A172 (cell line): Measurements from ENCODE around the gene SPEG. TPM values are rescaled to one million over a fixed set of nuclear protein-coding genes. Genes with fewer than 3 reads are reported as not detected.

Experiments used
- DNase-seq: peaks from one replicate; pipeline ENCODE4 v3.0.0-alpha.2; 2015; ENCODE audit warnings: low spot score
- total RNA-seq: library from RNA; depleted of rRNA; stranded (reverse); fragments of >200 nt; shearing (Covaris generic); gene quantifications from 2 replicates; pipeline ENCODE4 v1.2.3, GENCODE V29; 2014

Gene SPEG
- total RNA-seq, 1 experiment from 2014 or later, result 30.0 TPM

DNA sequence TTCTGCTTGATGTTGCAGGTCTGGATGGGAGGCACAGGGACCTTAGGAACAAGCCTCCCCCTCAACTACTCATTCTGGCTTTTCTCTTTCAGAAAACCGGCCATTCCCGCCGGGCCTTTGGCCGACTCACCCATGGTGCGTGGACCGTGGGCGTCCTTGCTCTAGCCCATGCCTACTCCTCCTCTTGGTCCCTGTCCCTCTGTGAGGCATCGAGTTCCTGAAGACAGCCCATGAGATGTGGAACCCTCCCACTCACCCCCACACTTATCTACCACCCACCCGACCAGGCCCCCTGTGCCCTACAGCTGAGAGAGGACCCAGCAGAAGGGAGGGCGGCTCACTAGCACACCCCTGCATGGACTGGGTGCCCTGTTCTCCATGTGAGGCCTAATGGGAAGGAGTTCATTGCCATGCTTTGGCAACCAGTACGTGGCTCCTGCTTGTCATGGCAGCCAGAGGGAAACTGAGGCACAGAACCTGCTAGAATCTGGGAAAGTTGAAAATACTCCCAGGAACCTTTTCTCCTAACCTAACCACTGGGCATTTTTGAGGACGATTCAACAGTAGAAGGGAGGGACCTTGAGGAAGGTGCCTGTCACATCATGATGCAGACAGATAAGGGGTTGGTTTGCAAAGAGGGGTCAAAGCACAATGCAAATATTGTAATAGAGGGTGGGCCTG lies 8.5 kb downstream of the SPEG start:
- no peak for DNase-seq

DNA sequence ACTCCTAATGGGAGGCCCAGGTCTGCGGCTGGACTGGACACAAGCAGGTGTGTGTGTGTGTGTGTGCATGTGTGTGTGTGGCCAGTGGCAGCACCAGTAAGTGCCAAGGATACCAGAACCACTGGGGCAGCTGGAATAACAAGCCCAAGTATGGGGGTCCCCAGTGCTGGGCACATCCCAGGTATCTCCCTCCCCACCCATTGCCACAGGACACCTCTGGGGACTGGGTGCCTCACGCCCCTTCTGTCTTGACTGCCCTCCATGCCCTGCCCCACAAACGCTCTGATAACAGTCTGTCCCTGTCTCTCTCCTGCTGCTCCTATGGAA lies 9.0 kb downstream of the SPEG start:
- DNase-seq, result no peak

- DNase-seq, result no peak
These were observed 10.0 kb downstream of the SPEG start for GRCh38 chr2:219444566-219445091.

DNA sequence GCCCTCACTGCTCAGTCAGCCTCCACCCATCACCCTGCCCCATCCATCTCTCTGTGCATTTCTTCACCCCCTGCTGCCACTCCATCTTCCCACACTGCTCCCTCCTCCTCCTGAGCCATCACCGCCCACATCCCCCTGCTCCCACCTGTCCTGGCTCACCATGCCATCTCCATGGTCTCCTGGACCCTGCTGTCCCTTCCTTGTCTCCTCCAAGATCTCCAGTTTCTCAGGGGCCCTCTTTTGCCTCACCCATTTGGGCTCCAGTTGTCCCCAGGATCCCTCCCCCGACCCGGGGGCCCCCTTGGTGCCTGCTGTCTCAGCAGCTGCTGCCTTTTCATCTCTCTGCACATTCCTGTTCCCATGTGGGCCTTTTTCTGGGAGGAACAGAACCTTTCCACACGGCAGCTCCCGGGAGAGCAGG lies 10.6 kb downstream of the SPEG start:
- DNase-seq, result no peak

GRCh38 chr2:219446101-219446504 lies 11.5 kb downstream of the SPEG start:
- DNase-seq, result peak; percentile 67

DNA sequence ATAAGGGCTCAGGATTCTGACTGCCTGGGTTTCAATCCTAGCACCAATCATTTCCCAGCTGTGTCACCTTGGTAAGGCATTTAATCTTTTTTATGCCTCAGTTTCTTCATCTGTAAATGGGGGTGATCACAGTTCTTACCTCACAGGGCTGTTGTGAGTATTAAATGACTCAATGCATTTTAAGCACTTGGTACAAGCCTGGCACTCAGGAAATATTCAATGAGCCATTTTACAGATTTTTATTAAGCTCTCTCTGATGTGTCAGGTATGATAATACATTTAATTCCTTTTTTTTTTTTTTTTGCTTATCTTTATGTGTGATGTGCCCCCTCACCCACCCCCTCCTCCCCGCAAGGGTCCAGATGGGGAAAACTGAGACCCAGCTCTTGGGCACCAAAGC lies 12.0 kb downstream of the SPEG start:
- DNase-seq, result no peak

GRCh38 chr2:219447242-219448098 lies 12.8 kb downstream of the SPEG start:
- DNase-seq, result no peak

DNA sequence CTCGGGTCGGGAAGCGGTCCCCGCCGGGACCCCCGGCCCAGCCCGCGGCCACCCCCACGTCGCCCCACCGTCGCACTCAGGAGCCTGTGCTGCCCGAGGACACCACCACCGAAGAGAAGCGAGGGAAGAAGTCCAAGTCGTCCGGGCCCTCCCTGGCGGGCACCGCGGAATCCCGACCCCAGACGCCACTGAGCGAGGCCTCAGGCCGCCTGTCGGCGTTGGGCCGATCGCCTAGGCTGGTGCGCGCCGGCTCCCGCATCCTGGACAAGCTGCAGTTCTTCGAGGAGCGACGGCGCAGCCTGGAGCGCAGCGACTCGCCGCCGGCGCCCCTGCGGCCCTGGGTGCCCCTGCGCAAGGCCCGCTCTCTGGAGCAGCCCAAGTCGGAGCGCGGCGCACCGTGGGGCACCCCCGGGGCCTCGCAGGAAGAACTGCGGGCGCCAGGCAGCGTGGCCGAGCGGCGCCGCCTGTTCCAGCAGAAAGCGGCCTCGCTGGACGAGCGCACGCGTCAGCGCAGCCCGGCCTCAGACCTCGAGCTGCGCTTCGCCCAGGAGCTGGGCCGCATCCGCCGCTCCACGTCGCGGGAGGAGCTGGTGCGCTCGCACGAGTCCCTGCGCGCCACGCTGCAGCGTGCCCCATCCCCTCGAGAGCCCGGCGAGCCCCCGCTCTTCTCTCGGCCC lies 13.6 kb downstream of the SPEG start:
- no peak for DNase-seq

- DNase-seq, result no peak
These were observed 14.2 kb downstream of the SPEG start for GRCh38 chr2:219448776-219449341.

GRCh38 chr2:219449609-219450008 lies 15.0 kb downstream of the SPEG start:
- DNase-seq, result no peak

DNA sequence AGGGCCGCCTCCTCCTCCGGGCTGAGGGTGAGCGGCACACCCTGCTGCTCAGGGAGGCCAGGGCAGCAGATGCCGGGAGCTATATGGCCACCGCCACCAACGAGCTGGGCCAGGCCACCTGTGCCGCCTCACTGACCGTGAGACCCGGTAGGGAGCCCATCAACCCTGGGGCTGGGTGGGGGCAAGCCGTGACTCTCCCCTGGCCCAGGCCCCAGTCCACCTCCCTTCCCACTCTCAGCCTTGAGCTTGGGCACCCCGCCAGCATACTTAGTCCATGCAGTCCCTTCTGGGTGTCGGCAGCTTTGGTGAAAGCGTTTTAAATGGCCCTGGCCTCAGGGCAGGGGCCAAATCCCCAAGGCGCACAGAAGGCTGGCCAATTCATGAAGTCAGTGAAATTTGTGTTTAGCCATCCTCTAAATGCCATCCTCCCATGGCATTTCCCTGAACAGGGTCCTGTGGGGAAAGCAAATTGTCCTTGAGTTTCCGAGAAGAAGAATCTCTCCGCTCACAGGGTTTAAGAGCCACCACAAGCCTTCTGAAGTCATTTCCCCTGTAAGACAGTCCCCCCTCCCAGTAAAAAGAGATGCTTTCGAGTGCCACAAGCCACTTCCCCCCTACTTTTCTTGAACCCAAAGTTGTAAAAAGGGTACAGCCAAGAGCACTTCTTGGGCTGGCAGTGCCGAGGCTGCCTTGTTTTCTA lies 17.2 kb downstream of the SPEG start:
- DNase-seq, result peak; percentile 59

DNA sequence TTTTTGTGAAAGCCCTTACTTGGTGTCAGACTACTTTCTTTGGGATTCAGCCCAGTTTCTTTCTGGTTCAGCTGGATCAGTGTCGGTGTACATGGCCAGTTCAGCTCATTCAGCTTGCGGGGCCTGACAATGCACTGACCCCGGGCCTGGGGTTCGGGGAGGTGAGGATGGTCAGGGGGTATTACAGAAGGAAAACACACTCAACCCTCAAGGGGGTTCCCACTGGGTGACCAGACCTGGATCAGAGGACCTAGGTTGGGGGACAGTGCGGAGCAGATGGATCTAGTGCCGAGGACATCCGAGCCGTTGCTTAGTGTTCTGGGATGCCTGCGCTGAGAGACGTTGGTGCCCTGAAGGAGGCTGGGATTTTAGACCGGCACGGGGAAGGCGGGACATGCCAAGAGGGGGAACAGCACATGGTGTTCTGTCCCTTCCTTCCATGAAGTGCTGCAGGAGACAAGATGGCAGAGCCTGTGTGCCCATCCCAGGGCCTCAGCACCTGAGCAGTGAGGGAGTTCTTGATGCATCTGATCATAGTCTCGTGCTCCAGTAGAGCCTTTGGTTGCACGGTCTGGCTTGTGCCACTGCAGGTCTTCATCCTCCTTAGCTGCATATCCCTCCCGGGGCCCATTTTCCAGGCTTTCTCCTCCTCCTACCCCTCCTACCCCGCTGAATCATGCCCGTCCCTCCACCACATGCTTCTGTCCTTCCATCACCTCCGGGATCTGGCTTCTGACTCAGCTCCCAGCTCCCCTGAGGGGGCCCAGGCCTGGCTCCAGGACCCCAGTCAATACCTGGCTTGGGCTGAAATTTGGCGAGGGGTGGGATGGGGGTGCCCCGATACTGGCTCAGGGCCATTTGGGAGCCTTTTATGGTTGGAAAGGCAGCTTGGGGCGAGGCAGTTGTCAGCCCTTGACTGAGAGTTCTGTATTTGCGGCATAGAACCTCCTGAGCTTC lies 18.0 kb downstream of the SPEG start:
- peak; percentile 94 for DNase-seq

DNA sequence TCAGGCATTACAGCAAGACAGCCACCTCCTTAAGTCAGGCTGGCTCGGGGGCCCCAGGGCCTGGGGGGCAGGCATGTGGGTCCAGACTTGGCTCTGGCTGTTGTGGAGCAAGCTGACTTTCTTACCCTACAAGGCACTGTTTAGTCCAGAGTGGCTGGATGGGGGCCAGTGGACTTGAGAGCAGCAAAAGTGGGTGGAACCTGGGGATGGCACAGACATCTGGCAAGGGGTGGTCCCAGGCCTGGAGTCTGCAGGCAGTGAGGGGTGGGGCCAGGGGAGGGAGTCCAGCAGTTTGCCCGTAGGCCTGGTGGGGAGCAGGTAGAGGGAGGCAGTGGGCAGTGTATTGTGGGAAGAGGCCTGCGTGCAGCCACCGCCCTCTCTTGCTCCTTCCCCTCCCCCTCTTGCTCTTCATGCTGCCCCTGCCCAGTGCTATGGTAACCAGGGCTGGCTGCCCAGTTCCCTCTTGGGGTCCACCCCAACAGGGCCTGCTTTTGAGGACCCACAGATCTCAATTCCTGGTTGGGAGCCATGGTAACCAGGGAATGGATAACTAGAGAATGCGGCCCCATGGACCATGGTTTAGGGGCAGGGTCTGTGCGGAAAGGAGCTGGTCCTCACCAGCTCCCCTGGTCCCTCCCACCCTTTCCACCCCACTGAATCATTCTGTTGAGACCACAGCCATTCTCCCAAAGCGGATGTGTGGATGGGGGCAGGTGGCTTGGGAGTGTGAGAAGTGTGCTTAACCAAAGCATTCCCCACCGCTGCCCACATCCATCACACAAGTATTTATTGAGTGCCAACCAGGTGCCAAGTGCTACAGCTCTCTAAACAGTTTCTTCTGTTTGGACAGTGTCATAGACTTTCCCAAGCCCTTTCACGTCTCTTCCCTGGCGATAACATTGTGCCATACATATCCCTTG lies 19.3 kb downstream of the SPEG start:
- DNase-seq, result peak; percentile 91

DNA sequence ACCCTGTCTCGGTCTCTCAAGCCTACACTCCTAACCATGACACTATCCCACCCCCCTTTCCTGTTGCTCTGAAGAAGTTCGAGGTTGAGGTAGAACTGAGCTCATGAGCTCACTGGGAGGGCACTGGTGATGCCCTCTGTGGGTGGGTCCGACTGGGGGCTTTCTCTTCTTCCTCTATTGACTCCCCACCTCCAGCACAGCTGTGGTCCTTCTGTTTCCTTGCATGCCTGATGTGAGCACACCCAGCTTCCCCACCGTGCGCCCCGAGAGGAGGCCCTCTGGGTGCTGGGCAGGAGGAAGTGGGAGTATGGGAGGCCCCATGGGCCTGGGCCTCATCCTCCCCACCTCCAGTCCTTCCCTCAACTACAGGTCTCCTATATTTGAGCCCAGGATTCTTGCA lies 20.9 kb downstream of the SPEG start:
- no peak for DNase-seq

DNA sequence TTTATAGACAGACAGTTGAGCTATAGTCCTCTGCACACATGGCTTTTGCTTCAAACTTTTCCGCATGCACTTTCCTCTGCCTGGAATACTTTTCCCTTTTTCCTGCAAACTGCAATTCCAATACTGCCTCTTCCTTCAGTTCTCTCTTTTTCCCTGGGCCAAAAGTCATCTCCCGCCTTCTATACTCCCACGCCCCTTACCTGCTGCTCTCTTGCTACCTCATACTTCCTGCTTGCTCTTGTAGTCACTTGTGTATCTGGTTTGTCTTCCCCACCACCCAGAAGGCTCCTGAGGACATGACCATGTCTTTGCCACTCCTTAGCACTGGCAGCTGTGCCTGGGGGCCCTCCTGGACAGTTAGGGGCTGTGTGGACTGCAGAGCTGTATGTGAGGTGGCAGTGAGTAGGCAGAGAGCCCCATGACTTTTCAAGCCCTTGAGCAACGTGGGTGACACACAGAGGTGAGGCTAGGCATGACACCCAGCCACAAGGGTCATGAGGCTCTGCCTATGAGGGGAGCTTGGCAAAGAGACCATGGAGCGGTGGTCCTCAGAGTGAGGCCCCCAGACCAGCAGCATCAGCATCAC lies 23.2 kb downstream of the SPEG start:
- DNase-seq, result no peak

- DNase-seq, result no peak
These were observed 24.4 kb downstream of the SPEG start for GRCh38 chr2:219458996-219459395.

- peak; percentile 76 for DNase-seq
These were observed 25.0 kb downstream of the SPEG start for GRCh38 chr2:219459460-219460311.

- peak; percentile 86 for DNase-seq
These were observed 25.8 kb downstream of the SPEG start for GRCh38 chr2:219460424-219460926.
